K562 (cell line): ENCODE data around the gene VKORC1. TPM values are rescaled to one million over a fixed set of nuclear protein-coding genes. Genes with fewer than 3 reads are reported as not detected.
A peak's percentile ranks its signal among the peaks of the same experiment; 100 is the strongest.

ENCODE experiments used
- ATAC-seq: fragments of 200-7000 bp; cut with Tn5 transposase; 3 replicates; pipeline ENCODE4 v1.9.1; 2020; ENCODE audit warnings: moderate library complexity
- BruUV-seq: library from RNA; stranded (reverse); fragments of 400-500 nt; replicated peaks from 2 replicates; lab custom pipeline; 2021; lab: Mats Ljungman, UMichigan
- CTCF ChIA-PET: fragments of 300-600 bp; formaldehyde crosslinking; extraction: SDS; loops from one replicate; lab custom pipeline; 2021; ENCODE audit warnings: low intra/inter-chr PET ratio; lab: Yijun Ruan, JAX
- POLR2A ChIA-PET: fragments of 300-600, 350-650 bp; sonication (Branson Sonifier 250); formaldehyde crosslinking; extraction: SDS; loops from one replicate; lab custom pipeline; 2021; ENCODE audit warnings: antibody characterized with exemption, inconsistent platforms; lab: Yijun Ruan, JAX
- DNase-seq, 4 experiments: peaks; one replicate each; pipeline versions ENCODE4 v3.0.0 to v3.0.0-alpha.2; 2011 to 2018; ENCODE audit warnings: low spot score in 3 of 4, mixed read lengths in 3 of 4; ENCODE audit errors: extremely low read depth in 1 of 4
- FAIRE-seq: peaks from 2 replicates; lab custom pipeline; 2011; peaks lifted over from hg19 to GRCh38; lab: Jason Lieb, UNC
- H2AFZ ChIP-seq: 2 replicates; pipeline ENCODE4 v1.6.0; 2011; ENCODE audit warnings: low read depth, low read length, control low read depth, inconsistent platforms
- H3K27ac ChIP-seq: fragments of 200-600 bp; 3 replicates; pipeline ENCODE4 v1.8.0; 2011; ENCODE audit warnings: low read depth, mild to moderate bottlenecking, control low read depth, inconsistent platforms, low read length, moderate library complexity, mixed read lengths; ENCODE audit errors: extremely low read depth
- H3K27me3 ChIP-seq, 2 experiments: fragments of 300-600 bp in 1 of 2; 2 replicates in 1 of 2; 3 replicates in 1 of 2; pipeline versions ENCODE4 v1.6.0 to v1.8.0; 2011; ENCODE audit warnings: inconsistent platforms in 2 of 2, low read length in 2 of 2, mild to moderate bottlenecking in 1 of 2, mixed read lengths in 1 of 2, moderate library complexity in 1 of 2; ENCODE audit not compliant: control insufficient read depth in 2 of 2, insufficient read depth in 2 of 2
- H3K36me3 ChIP-seq: fragments of 300-600 bp; 3 replicates; pipeline ENCODE4 v1.8.0; 2011; ENCODE audit warnings: mild to moderate bottlenecking, low read length, inconsistent platforms; ENCODE audit not compliant: control insufficient read depth, insufficient read depth
- H3K4me1 ChIP-seq, 2 experiments: fragments of 200-600 bp in 1 of 2; replicated peaks in 1 of 2; 2 replicates in 1 of 2; 3 replicates in 1 of 2; pipeline versions ENCODE4 v1.5.1 to v1.8.0; 2011; ENCODE audit warnings: inconsistent platforms in 2 of 2, low read length in 2 of 2, mild to moderate bottlenecking in 1 of 2, mixed read lengths in 1 of 2, moderate library complexity in 1 of 2; ENCODE audit not compliant: control insufficient read depth in 2 of 2, insufficient read depth in 2 of 2
- H3K4me2 ChIP-seq: 2 replicates; pipeline ENCODE4 v1.6.1; 2011; ENCODE audit warnings: low read length, control low read depth, inconsistent platforms, mixed read lengths; ENCODE audit not compliant: insufficient read depth
- H3K4me3 ChIP-seq: fragments of 200-600 bp; sonication (generic), shearing (Covaris generic); 2 replicates; pipeline ENCODE4 v1.5.1; 2016; ENCODE audit warnings: control low read depth, inconsistent platforms
- H3K79me2 ChIP-seq: fragments of 200-600 bp; 3 replicates; pipeline ENCODE4 v1.8.0; 2011; ENCODE audit warnings: low read length, inconsistent platforms; ENCODE audit not compliant: control insufficient read depth, insufficient read depth
- H3K9ac ChIP-seq, 2 experiments: 2 replicates each; pipeline versions ENCODE4 v1.6.0 to v1.6.1; 2011; ENCODE audit warnings: low read depth in 2 of 2, low read length in 2 of 2, control low read depth in 1 of 2, inconsistent platforms in 1 of 2, mild to moderate bottlenecking in 1 of 2, mixed read lengths in 1 of 2; ENCODE audit not compliant: insufficient read depth in 1 of 2
- H3K9me1 ChIP-seq: one replicate; pipeline ENCODE4 v1.6.0; 2011; ENCODE audit warnings: inconsistent platforms, mild to moderate bottlenecking, low read length, moderate library complexity; ENCODE audit not compliant: control insufficient read depth, insufficient read depth
- H3K9me3 ChIP-seq: replicated peaks from 2 replicates; pipeline ENCODE4 v1.5.1; 2011; ENCODE audit warnings: low read depth, low read length, inconsistent platforms; ENCODE audit not compliant: control insufficient read depth, insufficient read depth
- H4K20me1 ChIP-seq: replicated peaks from 2 replicates; pipeline ENCODE4 v1.6.1; 2011; ENCODE audit warnings: low read length, inconsistent platforms, mixed read lengths; ENCODE audit not compliant: control insufficient read depth, insufficient read depth
- E2F3 ChIP-seq: fragments of 250-450 bp; sonication (Bioruptor Pico); IDR thresholded peaks from 2 replicates; pipeline ENCODE4 v1.4.0; 2020; ENCODE audit warnings: mild to moderate bottlenecking
- ETS1 ChIP-seq: conservative IDR thresholded peaks from 2 replicates; pipeline ENCODE4 v1.6.1; 2011; ENCODE audit warnings: low read depth, mild to moderate bottlenecking, low read length; ENCODE audit not compliant: control insufficient read depth
- HLTF ChIP-seq: fragments of 450-650 bp; IDR thresholded peaks from 2 replicates; pipeline ENCODE4 v1.6.1; 2016
- PRMT5 ChIP-seq: sonication (generic); formaldehyde crosslinking; IDR thresholded peaks from 2 replicates; pipeline ENCODE4 v1.5.0; 2020; ENCODE audit warnings: missing genetic modification reagents
- RBFOX2 ChIP-seq: fragments of 200-400 bp; formaldehyde crosslinking; IDR thresholded peaks from 2 replicates; pipeline ENCODE4 v1.6.1; 2017; ENCODE audit warnings: low read depth, mild to moderate bottlenecking, low read length, moderate library complexity
- TGIF2 ChIP-seq: sonication (generic); formaldehyde crosslinking; IDR thresholded peaks from 2 replicates; pipeline ENCODE4 v1.8.1; 2022; ENCODE audit warnings: mild to moderate bottlenecking, missing genetic modification reagents, moderate library complexity
- YY1 ChIP-seq, 3 experiments: IDR thresholded peaks; 2 replicates each; pipeline ENCODE4 v1.6.1; 2011; ENCODE audit warnings: low read length in 2 of 3, mild to moderate bottlenecking in 2 of 3, moderate library complexity in 2 of 3, borderline replicate concordance in 1 of 3, control low read depth in 1 of 3, low read depth in 1 of 3; ENCODE audit not compliant: insufficient read depth in 3 of 3, insufficient replicate concordance in 2 of 3, control insufficient read depth in 1 of 3, insufficient read length in 1 of 3; ENCODE audit errors: extremely low read depth in 1 of 3
- ZNF695 ChIP-seq: fragments of 450-650 bp; formaldehyde crosslinking; IDR thresholded peaks from 2 replicates; pipeline ENCODE4 v1.4.0; 2020; ENCODE audit warnings: mild to moderate bottlenecking, moderate library complexity
- WGBS: fragments of 100-300 bp; shearing (Covaris generic); methylation state at CpG from one replicate; pipeline ENCODE4 v1.1.6; 2016; ENCODE audit warnings: low coverage, mixed read lengths; ENCODE audit not compliant: insufficient coverage; ENCODE audit errors: missing lambda C conversion rate; 5-methylcytosine and 5-hydroxymethylcytosine counted together
- in situ Hi-C: fragments of 300-500 bp; cut with MboI; formaldehyde crosslinking; loops from 4 replicates; pipeline ENCODE4 v1.15.0; 2018; ENCODE audit warnings: inconsistent platforms, mixed read lengths
- intact Hi-C: fragments of 100-400 bp; cut with micrococcal nuclease; formaldehyde crosslinking; loops from 2 replicates; pipeline ENCODE4 v1.14.2; 2022
- polyA plus RNA-seq, 8 experiments: library from polyadenylated mRNA; depleted of rRNA in 4 of 8; stranded (reverse) in 5 of 8; unstranded in 3 of 8; fragments of >200 nt; fragmentation: Nextera tagmentation in 2 of 8; fragmentation: Illumina TruSeq in 1 of 8; extraction: Ambion mirVana in 2 of 8; extraction: Trizol in 1 of 8; gene quantifications; 2 replicates each; pipeline versions ENCODE4 v1.2.1 to v1.2.3, GENCODE V29; 2011 to 2014; ENCODE audit warnings: inconsistent platforms in 1 of 8, missing spikeins in 1 of 8
- total RNA-seq, 7 experiments: library from RNA; depleted of rRNA in 6 of 7; stranded (reverse); fragments of >200 nt in 6 of 7; fragmentation: Illumina TruSeq in 2 of 7; extraction: Trizol in 2 of 7; gene quantifications; 2 replicates each; pipeline versions ENCODE4 v1.2.1 to v1.2.3, GENCODE V29; 2011 to 2021; ENCODE audit warnings: low replicate concordance in 1 of 7

Gene VKORC1
- total and polyA plus RNA-seq, 9 of the 15 experiments (the other 6 are each of a cell fraction or from before 2014, with no cell fraction given) = 30.0 to 119 (median 62.1) TPM

GRCh38 chr16:31110106-31111034 lies 15.8 kb upstream of the VKORC1 start:
- Histone ChIP-seq H3K9ac (peak overlapping the region in 1 of 2 experiments; percentile 36; a peak in 2 of 4 replicates), H3K4me1 (peaks cover 8 to 36% of the 10 kb centered on the region in 2 experiments), H3K4me3 (no peak overlapping the region), H3K9me1 (no peaks in the 10 kb centered on the region), H3K9me3 (no peaks in the 10 kb centered on the region), H3K4me2 (no peak overlapping the region), H3K27ac (no peak overlapping the region), H3K36me3 (peaks cover 46% of the 10 kb centered on the region; the same call in 2 of the 3 replicates), H3K27me3 (no peaks in the 10 kb centered on the region), H2AFZ (no peak overlapping the region), H4K20me1 (no peaks in the 10 kb centered on the region; the same call in 1 of the 2 replicates), H3K79me2 (peaks cover 13% of the 10 kb centered on the region)
- intact Hi-C loops (no loop called here), in situ Hi-C loops (no loop called here)
- ATAC-seq = no peak
- ChIA-PET CTCF (no interaction called here), POLR2A (interaction anchor here (0.6 to 1.1 kb wide), 3 partner anchors 25 to 91 kb away, joined by 3 read pairs; no protein-coding TSS in a partner anchor)
- FAIRE-seq = no peak
- 91% methylated on average over 22 of the region's 26 CpGs for whole genome bisulfite sequencing
- no TSS peak for BruUV-seq
- TF ChIP-seq ETS1 (no peak), E2F3 (no peak), PRMT5 (0 out of 2 replicates have a peak, but pooled peaks have one; percentile 29), ZNF695 (CRISPR knock-in tag) (no peak), HLTF (no peak), RBFOX2 (0 out of 2 replicates have a peak, but pooled peaks have one; percentile 10), YY1 (IDR thresholded peaks at IDR 0.05; ENCODE audit: borderline replicate concordance in 1 of 3, control insufficient read depth in 1 of 3, extremely low read depth in 1 of 3, insufficient read depth in 3 of 3, insufficient read length in 1 of 3, insufficient replicate concordance in 2 of 3, low read depth in 1 of 3, low read length in 2 of 3) (no peak), TGIF2 (CRISPR knock-in tag) (no peak)
- no peak for DNase-seq
